WI38 (cell line): ENCODE results near the gene IL37.

ENCODE experiments used
- H3K4me3 ChIP-seq: 2 replicates; pipeline ENCODE4 v1.5.1; 2011; ENCODE audit warnings: low read depth, mild to moderate bottlenecking, control low read depth, low read length
- TF ChIP-seq, protein P1 (sequence below): IDR thresholded peaks from 2 replicates; pipeline ENCODE4 v1.5.1; 2012; ENCODE audit warnings: low read depth, mild to moderate bottlenecking, control low read depth, low read length

Gene IL37

DNA sequence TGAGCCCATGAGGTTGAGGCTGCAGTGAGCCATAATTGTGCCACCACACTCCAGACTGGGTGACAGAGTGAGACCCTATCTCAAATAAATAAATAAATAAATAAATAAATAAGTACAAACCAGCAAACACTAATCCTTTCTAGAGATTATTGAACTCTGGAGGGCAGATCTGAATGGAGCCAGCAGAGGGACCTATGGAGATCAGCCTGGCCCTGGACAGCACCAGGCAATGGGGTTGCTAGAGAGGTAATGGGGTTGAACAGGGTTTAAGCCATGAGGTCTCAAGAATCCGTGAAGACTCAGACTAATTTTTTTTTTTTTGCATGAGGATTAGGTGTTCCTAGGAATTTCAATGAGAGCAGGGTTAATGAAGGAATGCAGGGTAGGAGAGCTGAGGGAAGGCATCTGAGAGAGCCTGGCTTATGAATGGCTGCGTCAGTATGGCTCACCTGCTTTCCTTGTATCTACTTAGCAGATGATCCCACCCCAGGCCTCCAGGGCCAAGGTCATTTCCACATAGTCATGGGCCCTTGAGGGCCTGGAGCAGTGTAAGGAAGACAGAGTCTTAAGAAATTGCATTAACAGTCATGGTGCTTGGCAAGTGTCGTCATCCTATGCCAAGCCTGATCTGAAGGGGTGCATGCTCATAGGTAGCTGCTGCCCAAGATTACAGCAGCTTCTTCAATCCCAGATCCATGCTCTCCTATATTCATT, 34.6 kb upstream of the IL37 start:
- TF ChIP-seq, protein P1, sequence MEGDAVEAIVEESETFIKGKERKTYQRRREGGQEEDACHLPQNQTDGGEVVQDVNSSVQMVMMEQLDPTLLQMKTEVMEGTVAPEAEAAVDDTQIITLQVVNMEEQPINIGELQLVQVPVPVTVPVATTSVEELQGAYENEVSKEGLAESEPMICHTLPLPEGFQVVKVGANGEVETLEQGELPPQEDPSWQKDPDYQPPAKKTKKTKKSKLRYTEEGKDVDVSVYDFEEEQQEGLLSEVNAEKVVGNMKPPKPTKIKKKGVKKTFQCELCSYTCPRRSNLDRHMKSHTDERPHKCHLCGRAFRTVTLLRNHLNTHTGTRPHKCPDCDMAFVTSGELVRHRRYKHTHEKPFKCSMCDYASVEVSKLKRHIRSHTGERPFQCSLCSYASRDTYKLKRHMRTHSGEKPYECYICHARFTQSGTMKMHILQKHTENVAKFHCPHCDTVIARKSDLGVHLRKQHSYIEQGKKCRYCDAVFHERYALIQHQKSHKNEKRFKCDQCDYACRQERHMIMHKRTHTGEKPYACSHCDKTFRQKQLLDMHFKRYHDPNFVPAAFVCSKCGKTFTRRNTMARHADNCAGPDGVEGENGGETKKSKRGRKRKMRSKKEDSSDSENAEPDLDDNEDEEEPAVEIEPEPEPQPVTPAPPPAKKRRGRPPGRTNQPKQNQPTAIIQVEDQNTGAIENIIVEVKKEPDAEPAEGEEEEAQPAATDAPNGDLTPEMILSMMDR, result no peak
- H3K4me3 ChIP-seq, result no peak overlapping the region

DNA sequence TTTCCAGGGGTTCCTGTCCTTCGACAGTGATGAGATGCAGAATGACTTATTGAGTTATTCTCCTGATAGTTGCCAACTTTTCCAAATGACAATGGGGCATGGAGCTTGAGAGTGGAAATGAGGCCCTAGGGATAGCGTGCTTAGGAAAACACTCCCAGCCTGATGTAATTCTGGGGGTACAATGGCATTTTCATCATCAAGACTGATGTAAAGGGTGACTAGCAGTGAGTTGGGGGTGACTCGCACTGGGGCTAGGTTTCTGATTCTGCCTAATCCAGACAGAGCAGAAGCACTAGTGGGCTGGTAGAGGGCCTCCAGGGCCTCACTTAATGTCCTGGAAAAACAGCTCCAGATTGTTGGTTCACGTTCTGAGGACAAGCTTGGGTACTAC, 34.0 kb upstream of the IL37 start:
- H3K4me3 ChIP-seq, result no peak overlapping the region
- TF ChIP-seq, protein P1, result no peak

DNA sequence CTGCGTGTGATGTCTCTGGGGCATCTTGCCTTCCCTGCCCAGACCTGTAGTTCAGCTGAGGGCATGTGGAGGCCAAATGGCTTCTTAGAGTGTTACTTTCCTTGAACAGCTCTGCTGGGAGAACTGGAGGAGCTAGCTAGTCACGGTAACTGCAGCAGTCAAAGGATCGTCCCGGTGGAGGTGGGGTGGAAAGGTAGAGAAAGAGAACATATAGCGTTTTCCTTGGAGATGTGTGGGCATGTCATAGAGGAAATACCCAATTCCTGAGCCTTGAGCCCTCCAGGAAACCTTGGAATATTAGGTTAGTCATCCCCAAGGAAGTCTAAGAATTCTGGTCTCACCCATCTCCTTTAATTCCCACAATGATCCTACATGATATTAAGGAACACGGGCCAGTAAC, 33.5 kb upstream of the IL37 start:
- H3K4me3 ChIP-seq, result no peak overlapping the region
- TF ChIP-seq, protein P1, result no peak

DNA sequence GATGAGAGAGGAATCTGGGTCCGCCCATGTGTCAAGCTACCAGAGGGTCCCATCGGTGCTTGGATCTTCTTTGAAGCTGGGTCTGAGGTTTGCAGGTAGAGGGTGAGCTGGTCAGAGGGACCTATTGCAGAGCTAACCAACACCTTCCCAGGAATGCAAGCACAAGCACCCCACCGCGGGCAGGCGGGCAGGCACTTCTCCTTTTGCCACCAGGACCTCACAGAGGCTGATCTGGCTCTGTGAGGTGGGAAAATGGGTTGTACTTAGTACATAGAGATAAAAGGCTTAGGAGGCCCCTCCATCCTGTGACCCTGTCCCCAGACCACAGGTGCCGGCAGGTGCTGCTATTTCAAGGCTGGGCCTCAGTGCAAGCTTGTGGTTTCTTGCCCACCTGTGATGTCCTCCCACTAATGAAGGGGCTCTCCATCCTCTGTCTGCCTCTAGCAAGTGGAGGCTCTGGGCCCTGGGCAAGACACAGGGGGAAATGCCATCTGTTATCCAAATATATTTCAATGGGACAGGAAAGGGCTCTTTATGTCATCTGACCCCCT, 31.4 kb upstream of the IL37 start:
- H3K4me3 ChIP-seq, result no peak overlapping the region
- TF ChIP-seq, protein P1, result no peak

DNA sequence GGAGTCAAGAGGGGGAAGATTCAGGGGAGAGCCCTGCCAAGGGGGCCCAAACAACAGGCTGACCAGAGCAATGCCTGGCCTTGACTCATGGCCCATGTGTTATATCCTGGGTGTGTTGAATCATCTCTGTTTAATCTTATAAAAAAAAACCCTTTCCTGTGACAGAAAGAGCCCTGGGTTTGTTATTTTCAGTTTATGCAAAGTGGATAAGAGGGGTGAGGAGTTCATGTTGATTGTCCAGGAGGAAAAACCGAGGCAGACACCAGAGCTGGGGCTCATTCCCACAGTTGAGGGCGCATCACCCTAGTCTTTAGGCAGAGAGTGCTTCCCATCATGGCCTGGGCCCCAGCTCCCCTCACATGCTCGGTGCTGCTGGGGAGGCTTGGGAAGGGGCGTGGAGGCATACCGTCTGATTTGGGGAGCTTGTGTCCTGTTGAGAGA, 30.9 kb upstream of the IL37 start:
- TF ChIP-seq, protein P1, result no peak
- no peak overlapping the region for H3K4me3 ChIP-seq

DNA sequence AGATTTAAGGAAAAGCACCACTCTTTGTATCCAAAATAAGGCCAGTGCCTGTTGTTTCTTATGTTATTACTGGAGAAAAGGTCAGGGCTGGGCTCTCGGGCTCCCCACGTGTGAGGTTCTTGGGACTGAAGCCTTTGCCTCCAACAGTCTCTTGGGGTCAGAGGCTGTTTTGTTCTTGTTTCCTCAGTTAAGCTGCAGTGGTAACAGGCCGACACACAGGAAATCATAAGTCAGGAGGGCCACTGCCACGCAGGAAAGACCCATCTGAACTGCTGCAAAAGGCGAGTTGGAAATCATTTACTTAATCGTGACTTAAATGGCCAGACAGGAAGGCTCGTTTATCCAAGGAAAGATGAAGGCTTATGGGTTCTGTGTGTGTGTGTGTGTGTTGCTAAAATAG, 30.3 kb upstream of the IL37 start:
- H3K4me3 ChIP-seq, result no peak overlapping the region
- TF ChIP-seq, protein P1, result no peak

DNA sequence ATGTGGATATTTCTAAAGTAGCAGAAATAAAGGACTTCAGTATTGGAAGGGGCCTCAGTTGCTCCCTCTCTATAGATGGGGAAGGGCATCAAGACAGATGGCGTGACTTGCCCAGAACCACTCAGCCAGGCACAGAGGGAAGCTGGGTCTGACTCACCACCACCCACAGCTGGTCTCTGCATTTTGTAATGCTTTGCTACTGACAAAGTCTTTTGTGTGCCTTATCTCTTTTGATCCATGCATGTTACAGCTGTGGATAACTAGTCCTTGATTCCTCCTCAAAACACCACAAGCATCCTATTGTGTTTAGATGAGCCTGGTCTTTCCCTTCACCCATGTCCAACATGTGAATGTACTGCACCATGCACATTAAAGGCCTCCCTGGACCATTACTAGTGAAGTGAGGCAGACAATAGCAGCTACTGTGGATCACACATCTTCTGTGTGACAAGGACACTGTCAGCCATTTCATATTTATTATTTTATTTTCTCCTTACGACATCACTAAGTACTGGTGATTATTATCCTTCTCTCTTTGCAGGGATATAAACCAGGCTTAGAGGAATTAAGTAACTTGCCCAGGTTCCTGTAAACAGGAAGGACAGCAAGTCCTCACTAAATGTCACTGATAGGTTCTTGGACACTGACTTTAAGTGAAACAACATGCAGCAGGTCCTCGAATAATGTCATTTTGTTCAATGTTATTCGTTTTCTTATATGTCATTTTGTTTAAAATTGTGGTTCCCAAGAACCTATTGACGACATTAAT, 29.6 kb upstream of the IL37 start:
- H3K4me3 ChIP-seq, result no peak overlapping the region
- TF ChIP-seq, protein P1, result no peak
